T follicular helper cell (primary cell): Measurements from ENCODE around the gene INHBB.

Source experiments
- DNase-seq: peaks from one replicate; pipeline ENCODE4 v3.0.0-alpha.2; 2020; ENCODE audit warnings: low read depth

The INHBB gene

GRCh38 chr2:120342446-120342845 is 3.5 kb upstream of the INHBB start:
- no peak for DNase-seq

GRCh38 chr2:120343100-120343432 is 2.9 kb upstream of the INHBB start:
- no peak for DNase-seq

GRCh38 chr2:120343433-120344105 is 2.4 kb upstream of the INHBB start:
- peak; percentile 26 for DNase-seq

GRCh38 chr2:120344214-120344975 is 1.5 kb upstream of the INHBB start:
- DNase-seq: no peak

GRCh38 chr2:120344976-120345581 is 857 bp upstream of the INHBB start:
- no peak for DNase-seq

GRCh38 chr2:120345608-120346007 is 328 bp upstream of the INHBB start:
- no peak for DNase-seq

GRCh38 chr2:120346667-120347358 is 877 bp downstream of the INHBB start:
- DNase-seq: no peak

GRCh38 chr2:120347396-120348060 is 1.6 kb downstream of the INHBB start:
- DNase-seq: no peak

GRCh38 chr2:120348134-120348736 is 2.3 kb downstream of the INHBB start:
- DNase-seq: no peak

GRCh38 chr2:120348737-120349439 is 3.0 kb downstream of the INHBB start:
- no peak for DNase-seq

- no peak for DNase-seq
Measured at GRCh38 chr2:120349440-120349921, 3.5 kb downstream of the INHBB start.

- DNase-seq: no peak
Measured at GRCh38 chr2:120350080-120350479, 4.1 kb downstream of the INHBB start.

- no peak for DNase-seq
Measured at GRCh38 chr2:120350801-120351320, 4.9 kb downstream of the INHBB start.

- no peak for DNase-seq
Measured at GRCh38 chr2:120352696-120353590, 7.0 kb downstream of the INHBB start.

GRCh38 chr2:120353591-120353898 is 7.6 kb downstream of the INHBB start:
- no peak for DNase-seq

GRCh38 chr2:120353931-120354330 is 8.0 kb downstream of the INHBB start:
- DNase-seq: no peak

- DNase-seq: no peak
Measured at GRCh38 chr2:120354467-120354866, 8.5 kb downstream of the INHBB start.

GRCh38 chr2:120354935-120355779 is 9.2 kb downstream of the INHBB start:
- no peak for DNase-seq

- no peak for DNase-seq
Measured at GRCh38 chr2:120355780-120356266, 9.9 kb downstream of the INHBB start.
